Suprapubic skin (tissue), 4 donors: ENCODE data around the gene KIF3B. TPM values are rescaled to one million over a fixed set of nuclear protein-coding genes. Genes with fewer than 3 reads are reported as not detected.
"Not testable (repeated sequence)": the region's sequence is repeated elsewhere in the genome, so short reads cannot be mapped to it uniquely, and the experiment has no call there.

ENCODE experiments used
- DNase-seq, 2 donors: peaks; one replicate each; pipeline ENCODE4 v3.0.0-alpha.2; 2019; ENCODE audit warnings: low spot score in 2 of 2
- H3K27ac ChIP-seq: fragments of 200-600 bp; sonication (generic); one replicate; pipeline ENCODE4 v1.5.1; 2019
- H3K27me3 ChIP-seq: fragments of 200-600 bp; sonication (generic); one replicate; pipeline ENCODE4 v1.5.1; 2019
- H3K36me3 ChIP-seq: fragments of 200-600 bp; sonication (generic); one replicate; pipeline ENCODE4 v1.5.1; 2019
- H3K4me1 ChIP-seq: fragments of 200-600 bp; sonication (generic); one replicate; pipeline ENCODE4 v1.5.1; 2019
- H3K4me3 ChIP-seq: fragments of 200-600 bp; sonication (generic); one replicate; pipeline ENCODE4 v1.5.1; 2019; ENCODE audit warnings: mild to moderate bottlenecking
- H3K9me3 ChIP-seq: fragments of 200-600 bp; sonication (generic); one replicate; pipeline ENCODE4 v1.5.1; 2019
- CTCF ChIP-seq, 2 donors: fragments of 200-600 bp in 1 of 2; fragments of 450-650 bp in 1 of 2; sonication (generic) in 1 of 2; IDR thresholded peaks; one replicate each; pipeline ENCODE4 v1.5.1; 2016 to 2019; ENCODE audit warnings: antibody characterized with exemption in 2 of 2, mild to moderate bottlenecking in 1 of 2, moderate library complexity in 1 of 2
- EP300 ChIP-seq: sonication (generic); formaldehyde crosslinking; IDR thresholded peaks from one replicate; pipeline ENCODE4 v1.6.1; 2017; ENCODE audit warnings: antibody characterized with exemption
- POLR2A ChIP-seq, 2 donors: fragments of 450-650 bp; IDR thresholded peaks; one replicate each; pipeline ENCODE4 v1.6.1; 2017; ENCODE audit warnings: antibody characterized with exemption in 2 of 2, mild to moderate bottlenecking in 2 of 2, moderate library complexity in 2 of 2
- POLR2AphosphoS5 ChIP-seq, 3 donors: sonication (generic); formaldehyde crosslinking; IDR thresholded peaks; one replicate each; pipeline ENCODE4 v1.6.1; 2017; ENCODE audit warnings: antibody characterized with exemption in 3 of 3
- WGBS: methylation state at CpG from one replicate; pipeline ENCODE4 v1.1.5; 2018; 5-methylcytosine and 5-hydroxymethylcytosine counted together
- total RNA-seq, 4 donors: library from RNA; depleted of rRNA; stranded (reverse); fragments of >200 nt; gene quantifications; one replicate each; pipeline ENCODE4 v1.1.0, GENCODE V29; 2016

The KIF3B gene
- total RNA-seq, 4 donors from 2014 or later, result 12.7 to 17.3 (median 14.9) TPM

GRCh38 chr20:32354592-32355416 lies 77.4 kb downstream of the KIF3B start:
- H3K9me3 ChIP-seq, result no peaks in the 10 kb centered on the region
- H3K27ac ChIP-seq, result peak overlapping the region; percentile 25
- no peaks in the 10 kb centered on the region for H3K27me3 ChIP-seq
- H3K36me3 ChIP-seq, result no peaks in the 10 kb centered on the region
- no peak for DNase-seq
- H3K4me3 ChIP-seq, result no peak overlapping the region
- H3K4me1 ChIP-seq, result peaks cover 19% of the 10 kb centered on the region
- 46% methylated on average over 2 of the region's 2 CpGs for WGBS
- TF ChIP-seq POLR2A (IDR thresholded peaks at IDR 0.05), result no peak
- no peak for TF ChIP-seq CTCF (IDR thresholded peaks at IDR 0.05)
- TF ChIP-seq EP300, result no peak
- no peak for TF ChIP-seq POLR2AphosphoS5 (IDR thresholded peaks at IDR 0.05)

- Histone ChIP-seq H3K36me3 (no peaks in the 10 kb centered on the region), H3K4me3 (no peak overlapping the region), H3K27ac (peak overlapping the region; percentile 25), H3K27me3 (no peaks in the 10 kb centered on the region), H3K9me3 (no peaks in the 10 kb centered on the region), H3K4me1 (peaks cover 26% of the 10 kb centered on the region)
- no peak for DNase-seq
- TF ChIP-seq EP300 (no peak), POLR2A (IDR thresholded peaks at IDR 0.05) (no peak), POLR2AphosphoS5 (IDR thresholded peaks at IDR 0.05) (no peak)
- 84% methylated on average over 6 of the region's 6 CpGs for WGBS
These were observed 78.0 kb downstream of the KIF3B start for GRCh38 chr20:32355417-32355841.

- not testable (repeated sequence) for H3K27ac ChIP-seq, H3K9me3 ChIP-seq, DNase-seq, H3K27me3 ChIP-seq, H3K36me3 ChIP-seq, H3K4me3 ChIP-seq
- WGBS, result 89% methylated on average over 7 of the region's 7 CpGs
- H3K4me1 ChIP-seq, result peaks cover 32% of the 10 kb centered on the region
These were observed 78.6 kb downstream of the KIF3B start for GRCh38 chr20:32355907-32356621.

- Histone ChIP-seq H3K36me3 (no peaks in the 10 kb centered on the region), H3K27ac (peak overlapping the region; percentile 99), H3K4me1 (peaks cover 37% of the 10 kb centered on the region), H3K9me3 (no peaks in the 10 kb centered on the region), H3K4me3 (peak overlapping the region; percentile 96), H3K27me3 (no peaks in the 10 kb centered on the region)
- TF ChIP-seq POLR2A (IDR thresholded peaks at IDR 0.05) (no peak), CTCF (IDR thresholded peaks at IDR 0.05) (no peak), EP300 (no peak), POLR2AphosphoS5 (IDR thresholded peaks at IDR 0.05) (no peak)
- DNase-seq, result no peak
- 41% methylated on average over 13 of the region's 13 CpGs for WGBS
These were observed 79.3 kb downstream of the KIF3B start for GRCh38 chr20:32356622-32357374.

- DNase-seq, result no peak
- Histone ChIP-seq H3K4me3 (peak overlapping the region; percentile 96), H3K36me3 (no peaks in the 10 kb centered on the region), H3K27ac (peak overlapping the region; percentile 99), H3K9me3 (no peaks in the 10 kb centered on the region), H3K4me1 (peaks cover 41% of the 10 kb centered on the region), H3K27me3 (no peaks in the 10 kb centered on the region)
- WGBS, result 0% methylated on average over 11 of the region's 11 CpGs
- TF ChIP-seq POLR2A (IDR thresholded peaks at IDR 0.05) (no peak), POLR2AphosphoS5 (IDR thresholded peaks at IDR 0.05) (no peak), EP300 (no peak), CTCF (IDR thresholded peaks at IDR 0.05) (no peak)
These were observed 80.0 kb downstream of the KIF3B start for GRCh38 chr20:32357375-32357868.
